Pons (tissue), 1 donor: ENCODE data around the gene MAP3K1.
A peak's percentile ranks its signal among the peaks of the same experiment; 100 is the strongest.

Experiments used
- DNase-seq: peaks from one replicate; pipeline ENCODE4 v3.0.0-alpha.2; 2016; ENCODE audit warnings: low spot score

MAP3K1 gene

GRCh38 chr5:56909294-56910209 is 94.2 kb downstream of the MAP3K1 start, which contains the start of gene SETD9:
Gene SETD9, plus strand, starts transcription at chr5:56909596. Its CDS starts 50 bp downstream, at chr5:56909646.
- DNase-seq = peak; percentile 96

GRCh38 chr5:56910210-56910965 is 95.0 kb downstream of the MAP3K1 start:
- peak; percentile 73 for DNase-seq

GRCh38 chr5:56913766-56914165 is 98.4 kb downstream of the MAP3K1 start:
- DNase-seq = no peak

GRCh38 chr5:56914678-56915077 is 99.3 kb downstream of the MAP3K1 start:
- DNase-seq = no peak

- no peak for DNase-seq
Measured at GRCh38 chr5:56917534-56917933, 102.2 kb downstream of the MAP3K1 start.

GRCh38 chr5:56918054-56918453 is 102.7 kb downstream of the MAP3K1 start:
- DNase-seq = no peak

GRCh38 chr5:56919942-56920662 is 104.8 kb downstream of the MAP3K1 start:
- peak; percentile 70 for DNase-seq

- DNase-seq = no peak
Measured at GRCh38 chr5:56922922-56923321, 107.6 kb downstream of the MAP3K1 start.

GRCh38 chr5:56934325-56934724 is 119.0 kb downstream of the MAP3K1 start:
- DNase-seq = no peak

GRCh38 chr5:56938858-56939257 is 123.5 kb downstream of the MAP3K1 start:
- no peak for DNase-seq

GRCh38 chr5:56941981-56942380 is 126.6 kb downstream of the MAP3K1 start:
- no peak for DNase-seq
